Activated CD4-positive, alpha-beta T cell treated with anti-CD3 and anti-CD28 coated beads, Interleukin-2, amount 10 ng/mL, durations not matched to agents 7 days and 5 days (primary cell): ENCODE data around the gene EEIG1. TPM values are rescaled to one million over a fixed set of nuclear protein-coding genes. Genes with fewer than 3 reads are reported as not detected.

Experiments used
- CTCF ChIA-PET: fragments of 350-600 bp; sonication (Branson Sonifier 250); formaldehyde crosslinking; loops from one replicate; lab custom pipeline; 2021; ENCODE audit warnings: antibody characterized with exemption; lab: Charles Lee
- POLR2A ChIA-PET: fragments of 350-600 bp; sonication (Branson Sonifier 250); formaldehyde crosslinking; loops from one replicate; lab custom pipeline; 2021; ENCODE audit warnings: antibody characterized with exemption; lab: Charles Lee
- DNase-seq: peaks from one replicate; pipeline ENCODE4 v3.0.0-alpha.2; 2020
- H3K27ac Mint-ChIP-seq: one replicate; pipeline ENCODE4 v1.8.0; 2021; ENCODE audit warnings: mild to moderate bottlenecking, moderate library complexity, mixed read lengths
- H3K27me3 Mint-ChIP-seq: one replicate; pipeline ENCODE4 v1.8.0; 2021; ENCODE audit warnings: mixed read lengths
- H3K36me3 Mint-ChIP-seq: one replicate; pipeline ENCODE4 v1.8.0; 2021; ENCODE audit warnings: low read depth, mixed read lengths
- H3K4me1 Mint-ChIP-seq: one replicate; pipeline ENCODE4 v1.8.0; 2021; ENCODE audit warnings: mixed read lengths
- H3K4me3 Mint-ChIP-seq: one replicate; pipeline ENCODE4 v1.8.0; 2021; ENCODE audit warnings: mild to moderate bottlenecking, moderate library complexity, mixed read lengths
- H3K9me3 Mint-ChIP-seq: one replicate; pipeline ENCODE4 v1.8.0; 2021; ENCODE audit warnings: mixed read lengths
- total RNA-seq, 2 experiments: library from RNA; stranded (reverse); gene quantifications; one replicate each; pipeline ENCODE4 v1.2.3, GENCODE V29; 2021

The EEIG1 gene
- total RNA-seq, 2 experiments from 2014 or later = 412 to 477 TPM

DNA sequence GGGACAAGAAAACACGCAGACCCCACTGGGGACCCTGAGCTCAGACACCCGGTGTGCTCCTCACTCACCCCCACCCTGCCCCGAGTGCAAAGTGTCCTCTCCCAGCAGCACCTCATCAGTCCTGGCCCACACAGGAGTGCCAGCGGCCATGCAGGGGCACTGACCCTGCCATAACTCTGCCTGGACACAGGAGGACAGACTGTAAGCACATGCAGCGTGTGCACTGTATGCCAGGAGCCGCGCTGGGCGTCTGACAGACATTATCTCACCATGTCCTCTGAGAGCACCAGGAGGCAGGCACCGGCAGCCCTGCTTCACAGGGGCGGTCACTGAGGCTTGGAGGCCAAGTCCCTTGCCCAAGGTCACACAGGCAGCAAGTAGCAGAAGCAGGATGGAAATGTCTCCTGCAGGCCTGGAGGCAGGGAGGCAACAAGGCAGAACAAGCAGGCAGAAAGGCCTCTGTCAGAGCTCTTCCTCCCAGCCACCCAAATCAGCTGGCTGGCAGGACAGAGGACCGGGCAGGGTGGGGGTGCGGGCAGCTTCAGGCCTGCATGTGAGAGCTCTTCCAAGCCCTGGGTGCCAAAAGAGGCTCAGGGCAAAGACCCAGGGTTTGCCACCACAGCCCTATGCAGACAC lies 8.4 kb downstream of the EEIG1 start:
- DNase-seq = no peak
- peaks cover 95% of the 10 kb centered on the region for H3K36me3 Mint-ChIP-seq
- H3K9me3 Mint-ChIP-seq = no peaks in the 10 kb centered on the region
- no peaks in the 10 kb centered on the region for H3K27me3 Mint-ChIP-seq
- ChIA-PET POLR2A (no interaction called here), CTCF (interaction anchor here (1.3 to 11.7 kb wide), 7 partner anchors 9 to 62 kb away, joined by 3 to 63 read pairs (median 7); partner anchors contain the start of gene EEIG1)
- H3K27ac Mint-ChIP-seq = peak overlapping the region; percentile 94
- H3K4me3 Mint-ChIP-seq = peak overlapping the region; percentile 98
- peaks cover 86% of the 10 kb centered on the region for H3K4me1 Mint-ChIP-seq

DNA sequence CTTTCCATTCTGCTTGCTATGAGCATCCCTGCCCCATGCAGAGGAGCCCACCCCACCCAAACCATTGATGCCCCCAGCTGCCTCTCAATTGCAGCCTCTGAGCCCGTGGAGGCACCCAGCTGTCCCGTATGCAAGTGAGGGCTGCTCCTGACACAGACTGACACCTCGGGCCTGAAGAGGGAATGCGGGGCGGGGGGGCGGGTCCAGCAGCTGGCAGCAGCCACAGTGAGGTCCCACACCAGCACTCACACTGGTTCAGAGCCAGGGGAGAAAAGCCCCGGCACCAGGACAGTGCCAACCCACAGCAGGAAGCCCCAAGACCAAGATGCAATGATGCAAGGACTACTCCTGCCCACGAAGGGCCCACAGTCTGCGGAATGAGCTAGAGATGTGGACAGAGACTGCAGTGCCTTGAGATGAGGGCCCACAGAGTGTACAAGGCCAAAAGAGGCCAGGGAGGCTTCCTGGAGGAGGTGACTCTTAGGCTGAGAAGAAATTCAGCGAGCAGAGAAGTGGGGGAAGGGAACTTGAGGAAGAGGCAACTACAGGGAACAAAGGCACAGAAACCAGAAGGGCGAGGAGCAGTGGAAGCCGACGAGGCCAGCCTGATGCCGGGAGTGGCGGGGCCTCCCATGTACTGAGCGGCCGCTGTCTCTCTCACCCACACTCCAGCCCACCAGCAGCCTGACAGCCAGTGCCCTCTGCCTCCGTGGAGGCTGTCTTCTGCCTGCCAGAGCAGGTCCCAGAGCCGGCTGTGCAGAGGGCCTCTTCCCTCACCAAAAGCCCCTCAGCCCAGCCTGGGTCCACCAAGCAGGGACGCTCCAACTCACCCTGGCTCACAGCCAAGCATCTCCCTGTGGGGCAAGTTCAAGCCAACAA lies 9.2 kb downstream of the EEIG1 start:
- peaks cover 90% of the 10 kb centered on the region for H3K36me3 Mint-ChIP-seq
- peaks cover 94% of the 10 kb centered on the region for H3K4me1 Mint-ChIP-seq
- no peaks in the 10 kb centered on the region for H3K9me3 Mint-ChIP-seq
- peak overlapping the region; percentile 94 for H3K27ac Mint-ChIP-seq
- H3K4me3 Mint-ChIP-seq = peak overlapping the region; percentile 98
- no peaks in the 10 kb centered on the region for H3K27me3 Mint-ChIP-seq
- no peak for DNase-seq
- ChIA-PET POLR2A (no interaction called here), CTCF (interaction anchor here (0.9 to 11.7 kb wide), 6 partner anchors 9 to 63 kb away, joined by 3 to 63 read pairs (median 8); partner anchors contain the start of gene EEIG1)

DNA sequence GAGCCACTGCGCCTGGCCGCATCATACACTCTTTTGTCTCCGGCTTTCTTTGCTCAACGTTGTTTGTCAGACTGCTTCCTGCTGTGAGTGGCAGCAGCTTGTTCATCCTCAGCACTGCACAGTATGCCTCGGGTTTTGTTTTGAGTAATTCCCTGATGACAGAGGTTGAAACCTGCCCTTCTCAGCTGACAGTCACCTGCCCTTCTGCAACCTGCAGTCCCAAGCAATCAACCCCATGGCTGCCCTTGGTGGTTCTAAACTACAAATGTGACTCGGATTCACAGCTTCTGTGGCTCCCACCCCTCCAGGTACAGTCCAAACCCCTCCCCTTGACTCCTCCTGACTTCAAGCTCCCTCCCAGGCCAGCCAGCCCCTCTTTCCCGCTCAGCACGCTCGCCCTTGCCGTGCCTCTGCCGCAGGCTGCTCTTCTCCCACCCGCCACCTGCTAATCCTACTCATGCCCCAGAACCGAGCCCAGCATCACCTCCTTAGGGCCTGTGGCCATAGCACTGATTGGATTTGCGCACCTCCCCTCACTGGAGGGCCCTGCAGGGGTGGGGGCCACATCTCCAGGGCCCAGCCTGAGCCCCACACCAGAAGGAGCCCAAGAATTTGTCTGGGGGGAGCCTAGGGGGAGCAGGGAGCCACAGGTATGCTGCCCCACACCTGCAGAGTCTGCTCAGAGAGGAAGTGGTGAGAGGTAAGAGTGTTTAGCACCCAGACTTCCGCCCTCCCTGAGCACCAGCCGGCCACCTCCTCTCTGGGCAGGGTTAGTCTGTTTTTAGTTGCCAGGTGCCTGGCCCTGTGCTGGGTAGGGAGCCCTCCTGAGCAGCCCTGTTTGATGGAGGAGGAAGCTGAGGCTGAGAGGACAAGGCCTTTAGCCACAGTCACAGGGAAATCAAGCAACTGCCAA lies 10.1 kb downstream of the EEIG1 start:
- H3K4me1 Mint-ChIP-seq = peaks cover 94% of the 10 kb centered on the region
- no peaks in the 10 kb centered on the region for H3K27me3 Mint-ChIP-seq
- DNase-seq = peak; percentile 83
- peak overlapping the region; percentile 94 for H3K27ac Mint-ChIP-seq
- H3K36me3 Mint-ChIP-seq = peaks cover 82% of the 10 kb centered on the region
- H3K4me3 Mint-ChIP-seq = peak overlapping the region; percentile 98
- POLR2A ChIA-PET = no interaction called here
- CTCF ChIA-PET = interaction anchor here (0.8 to 11.7 kb wide), 8 partner anchors 8 to 146 kb away, joined by 3 to 63 read pairs (median 4); partner anchors contain the start of gene EEIG1
- H3K9me3 Mint-ChIP-seq = no peaks in the 10 kb centered on the region

DNA sequence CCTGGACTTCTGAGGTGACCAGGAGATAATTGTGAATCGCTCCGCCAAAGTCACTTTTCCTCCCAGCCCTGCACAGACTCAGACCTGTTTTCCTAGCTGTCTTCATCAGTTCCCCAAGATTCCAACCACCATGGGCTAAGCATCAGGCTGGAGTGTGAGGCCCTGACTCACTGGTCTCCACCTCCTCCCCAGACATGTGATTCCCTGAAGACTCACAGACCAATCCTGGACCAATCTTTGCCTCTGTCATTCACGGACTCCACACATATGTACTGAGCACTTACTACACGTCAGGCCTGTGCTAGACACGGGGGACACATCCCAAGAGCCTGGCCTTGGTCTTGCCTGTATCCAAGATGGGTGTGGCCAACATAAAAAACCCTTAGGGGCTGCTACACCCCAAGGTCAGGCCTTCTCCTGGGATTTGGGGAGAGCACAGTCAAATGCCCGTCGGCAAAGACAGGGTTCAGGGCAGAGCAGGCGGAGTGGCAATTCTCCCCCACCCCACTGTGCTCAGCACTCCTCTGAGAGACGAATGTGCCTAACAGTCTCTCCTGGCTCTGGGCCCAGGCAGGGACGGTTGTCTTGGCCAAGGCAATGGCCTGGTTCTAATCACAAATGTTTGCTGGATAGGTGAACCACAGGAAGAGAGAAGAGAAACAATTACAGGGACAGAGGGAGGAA lies 11.9 kb downstream of the EEIG1 start:
- CTCF ChIA-PET = interaction anchor here (0.8 to 11.7 kb wide), 4 partner anchors 10 to 66 kb away, joined by 3 to 63 read pairs (median 12); no protein-coding TSS in a partner anchor
- no peaks in the 10 kb centered on the region for H3K9me3 Mint-ChIP-seq
- no peaks in the 10 kb centered on the region for H3K27me3 Mint-ChIP-seq
- H3K27ac Mint-ChIP-seq = peak overlapping the region; percentile 94
- POLR2A ChIA-PET = no interaction called here
- DNase-seq = no peak
- peak overlapping the region; percentile 98 for H3K4me3 Mint-ChIP-seq
- peaks cover 94% of the 10 kb centered on the region for H3K4me1 Mint-ChIP-seq
- H3K36me3 Mint-ChIP-seq = peaks cover 78% of the 10 kb centered on the region

DNA sequence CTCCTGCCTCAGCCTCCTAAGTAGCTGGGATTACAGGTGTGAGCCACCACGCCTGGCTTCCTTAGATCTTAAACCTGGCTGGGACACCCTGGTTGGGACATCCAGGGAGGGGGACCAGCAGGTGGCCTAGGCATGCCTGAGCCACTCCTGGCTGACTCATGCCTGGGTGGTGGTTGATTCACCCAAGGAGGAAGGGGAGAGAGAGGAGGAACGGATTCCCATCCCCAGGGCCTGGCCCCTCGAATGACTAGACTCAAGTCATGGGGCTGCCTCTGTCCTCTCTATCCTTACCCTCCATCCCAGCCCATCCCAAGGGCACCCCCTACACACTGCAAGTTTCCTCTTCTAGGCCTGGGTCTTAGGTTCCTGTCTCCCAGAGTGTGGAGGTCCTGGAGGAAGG lies 12.7 kb downstream of the EEIG1 start:
- peaks cover 78% of the 10 kb centered on the region for H3K36me3 Mint-ChIP-seq
- ChIA-PET CTCF (interaction anchor here (0.7 to 11.7 kb wide), 7 partner anchors 9 to 68 kb away, joined by 3 to 63 read pairs (median 3); no protein-coding TSS in a partner anchor), POLR2A (no interaction called here)
- H3K27ac Mint-ChIP-seq = peak overlapping the region; percentile 94
- peaks cover 97% of the 10 kb centered on the region for H3K4me1 Mint-ChIP-seq
- no peak for DNase-seq
- H3K4me3 Mint-ChIP-seq = peak overlapping the region; percentile 98
- no peaks in the 10 kb centered on the region for H3K9me3 Mint-ChIP-seq
- no peaks in the 10 kb centered on the region for H3K27me3 Mint-ChIP-seq

DNA sequence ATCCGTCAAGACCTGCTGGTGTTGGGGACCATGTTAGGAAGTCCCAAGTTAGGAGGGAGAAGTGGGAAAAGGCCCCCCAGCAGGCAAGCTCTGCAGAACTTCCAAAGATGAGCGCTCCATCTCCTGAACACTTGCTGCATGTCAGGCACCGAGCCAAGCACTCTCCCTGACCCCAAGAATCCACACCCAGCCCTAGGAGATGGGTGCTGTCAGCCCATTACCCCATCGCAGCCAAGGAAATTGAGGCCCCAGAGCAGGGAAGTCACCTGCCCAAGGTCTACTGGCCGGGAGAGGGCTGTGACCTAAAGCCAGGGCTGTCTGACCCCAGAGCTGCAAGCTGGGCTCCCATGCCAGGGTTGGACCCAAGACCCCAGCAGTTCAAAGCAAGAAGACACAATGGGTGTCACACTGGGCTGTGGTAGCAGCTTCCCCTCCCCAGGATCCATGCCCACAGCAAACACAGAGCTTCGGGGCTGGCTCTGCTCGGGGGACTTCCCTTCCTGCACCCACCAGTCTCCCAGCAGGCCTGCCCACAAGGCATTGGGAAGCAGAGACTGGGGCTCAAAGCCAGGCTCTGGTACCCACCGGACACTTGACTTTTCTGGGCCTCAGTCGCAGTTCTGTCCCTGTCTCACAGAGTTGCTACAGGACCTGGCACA lies 13.5 kb downstream of the EEIG1 start:
- Mint-ChIP-seq H3K4me1 (peaks cover 97% of the 10 kb centered on the region), H3K4me3 (peak overlapping the region; percentile 98), H3K27me3 (no peaks in the 10 kb centered on the region), H3K36me3 (peaks cover 80% of the 10 kb centered on the region), H3K27ac (peak overlapping the region; percentile 82), H3K9me3 (no peaks in the 10 kb centered on the region)
- no peak for DNase-seq
- ChIA-PET POLR2A (no interaction called here), CTCF (interaction anchor here (0.7 to 1.7 kb wide), 5 partner anchors 10 to 69 kb away, joined by 3 to 5 read pairs (median 3); no protein-coding TSS in a partner anchor)

DNA sequence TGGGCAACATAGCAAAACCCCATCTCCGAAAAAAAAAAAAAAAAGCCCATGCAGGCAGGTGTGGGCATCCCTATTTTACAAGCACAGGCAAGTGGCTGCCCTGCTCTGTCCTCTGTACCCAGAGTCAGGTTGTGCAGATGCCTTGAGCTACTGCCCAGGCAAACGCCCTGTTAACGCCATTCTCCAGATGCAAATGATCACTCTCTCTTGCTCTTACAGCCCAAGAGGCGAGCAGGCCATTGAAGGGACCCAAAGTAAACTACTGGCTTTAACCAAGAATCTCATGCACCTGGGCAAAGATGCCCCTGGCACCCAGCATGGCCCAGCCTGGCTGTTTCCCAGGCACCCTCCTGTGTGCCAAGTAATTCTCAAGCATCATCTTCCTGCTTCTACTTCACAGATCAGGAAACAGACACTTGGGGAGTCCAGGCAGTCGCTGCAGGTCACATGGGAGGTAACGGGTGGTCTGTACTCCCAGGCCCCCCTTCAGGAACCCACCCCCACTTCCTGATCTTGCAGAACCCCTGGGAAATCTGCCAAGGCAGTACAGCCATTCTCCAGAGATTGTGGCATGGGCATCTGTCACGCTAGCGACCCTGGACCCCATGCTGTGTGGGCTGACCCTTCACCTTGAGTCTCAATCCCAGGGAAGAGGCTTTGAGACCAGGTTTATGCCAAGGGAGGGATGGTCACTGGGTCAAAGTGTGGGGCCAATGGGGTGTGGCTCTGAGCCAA lies 14.2 kb downstream of the EEIG1 start:
- CTCF ChIA-PET = interaction anchor here (1.1 to 2.5 kb wide), 5 partner anchors 11 to 70 kb away, joined by 3 to 15 read pairs (median 5); no protein-coding TSS in a partner anchor
- no peaks in the 10 kb centered on the region for H3K9me3 Mint-ChIP-seq
- POLR2A ChIA-PET = no interaction called here
- H3K4me1 Mint-ChIP-seq = peaks cover 97% of the 10 kb centered on the region
- no peak for DNase-seq
- H3K27me3 Mint-ChIP-seq = no peaks in the 10 kb centered on the region
- H3K4me3 Mint-ChIP-seq = peak overlapping the region; percentile 98
- peak overlapping the region; percentile 82 for H3K27ac Mint-ChIP-seq
- peaks cover 81% of the 10 kb centered on the region for H3K36me3 Mint-ChIP-seq

DNA sequence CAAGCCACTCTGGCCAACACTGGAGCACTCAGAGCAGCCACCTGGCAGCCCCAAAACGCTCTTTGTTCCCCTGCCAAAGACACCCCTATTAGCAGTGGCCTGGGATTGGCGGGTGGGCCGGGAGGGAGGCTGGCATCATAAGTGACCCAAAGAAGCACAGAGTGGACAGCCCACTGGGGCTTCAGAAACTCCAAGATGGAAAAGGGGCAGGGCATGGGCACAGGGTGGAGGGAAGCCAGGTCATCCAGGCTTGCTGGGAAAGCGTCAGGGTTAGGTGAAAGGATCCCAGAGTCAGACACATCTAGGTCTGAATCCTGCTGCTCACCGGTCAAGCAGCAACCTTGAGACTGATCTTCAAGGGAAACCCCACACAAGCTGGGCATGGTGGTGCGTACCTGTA lies 14.8 kb downstream of the EEIG1 start:
- Mint-ChIP-seq H3K4me3 (peak overlapping the region; percentile 76), H3K36me3 (peaks cover 82% of the 10 kb centered on the region), H3K27me3 (no peaks in the 10 kb centered on the region), H3K9me3 (no peaks in the 10 kb centered on the region), H3K4me1 (peaks cover 98% of the 10 kb centered on the region), H3K27ac (no peak overlapping the region)
- ChIA-PET POLR2A (no interaction called here), CTCF (interaction anchor here (1.2 to 2.5 kb wide), 2 partner anchors 11 to 22 kb away, joined by 6 to 15 read pairs; no protein-coding TSS in a partner anchor)
- DNase-seq = no peak

DNA sequence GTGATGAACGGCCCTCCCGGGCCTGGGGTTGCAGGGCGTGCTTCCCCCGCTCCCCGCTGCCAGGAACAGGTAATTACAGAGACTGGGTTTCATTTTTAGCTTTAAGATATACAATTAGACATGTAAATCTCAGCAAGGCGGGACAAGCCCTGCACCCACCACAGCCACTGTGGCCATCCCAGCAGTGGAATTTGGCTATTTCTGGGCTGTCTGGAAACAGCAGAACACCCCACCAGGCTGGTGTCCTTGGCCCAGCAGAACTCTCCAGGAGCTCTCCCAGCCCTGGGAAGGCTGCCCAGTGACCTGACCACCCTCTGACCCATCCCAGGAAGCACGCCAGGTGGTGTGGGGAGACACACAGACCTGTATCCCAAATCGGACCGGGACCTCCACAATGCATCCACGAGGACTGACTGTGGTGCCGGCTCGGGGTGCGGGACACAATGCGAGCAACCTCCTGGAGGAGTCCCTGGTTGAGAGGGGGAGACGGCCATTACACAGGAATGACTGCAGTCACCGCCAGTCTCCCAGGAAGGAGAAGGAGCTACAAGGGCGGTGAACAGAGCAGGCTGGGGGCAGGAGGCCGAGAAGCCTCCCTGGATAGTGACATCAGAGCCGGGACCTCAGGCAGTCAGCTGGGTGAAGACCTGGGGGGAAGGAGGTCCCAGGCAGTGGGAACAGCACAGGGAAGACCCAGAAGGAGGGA lies 17.3 kb downstream of the EEIG1 start:
- DNase-seq = no peak
- ChIA-PET POLR2A (no interaction called here), CTCF (interaction anchor here (1.8 kb wide), 1 partner anchor 9 kb away, joined by 7 read pairs; no protein-coding TSS in a partner anchor)
- H3K36me3 Mint-ChIP-seq = peaks cover 82% of the 10 kb centered on the region
- peak overlapping the region; percentile 75 for H3K27ac Mint-ChIP-seq
- H3K9me3 Mint-ChIP-seq = no peaks in the 10 kb centered on the region
- peak overlapping the region; percentile 76 for H3K4me3 Mint-ChIP-seq
- no peaks in the 10 kb centered on the region for H3K27me3 Mint-ChIP-seq
- H3K4me1 Mint-ChIP-seq = peaks cover 98% of the 10 kb centered on the region

DNA sequence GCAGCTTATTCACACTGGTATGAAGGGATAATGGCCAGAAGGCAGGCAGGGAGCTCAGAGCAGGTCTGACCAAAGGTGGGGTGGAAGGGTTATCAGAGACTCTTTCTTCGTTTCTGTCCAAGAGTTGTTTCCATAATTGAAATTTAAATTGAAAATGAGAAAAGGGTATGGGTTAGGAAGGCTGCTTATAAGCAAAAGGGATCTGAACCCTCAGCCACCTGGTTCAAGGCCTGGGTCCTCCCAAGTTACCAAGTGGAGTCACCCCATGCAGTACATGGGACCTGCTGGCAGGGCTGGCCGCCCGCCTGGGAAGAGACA lies 17.8 kb downstream of the EEIG1 start:
- Mint-ChIP-seq H3K36me3 (peaks cover 80% of the 10 kb centered on the region), H3K27ac (peak overlapping the region; percentile 75), H3K9me3 (no peaks in the 10 kb centered on the region), H3K4me3 (peak overlapping the region; percentile 76), H3K27me3 (no peaks in the 10 kb centered on the region), H3K4me1 (peaks cover 97% of the 10 kb centered on the region)
- CTCF ChIA-PET = interaction anchor here (1.7 to 1.8 kb wide), 2 partner anchors 8 to 37 kb away, joined by 4 to 7 read pairs; no protein-coding TSS in a partner anchor
- POLR2A ChIA-PET = no interaction called here
- no peak for DNase-seq
